Left hindlimb (tissue), 1 donor: ENCODE measurements around the gene CHRNB2.

Experiments used
- DNase-seq: peaks from one replicate; pipeline ENCODE4 v3.0.0-alpha.2; 2018

The CHRNB2 gene

GRCh38 chr1:154553056-154554030 is 14.2 kb upstream of the CHRNB2 start:
- no peak for DNase-seq

DNA sequence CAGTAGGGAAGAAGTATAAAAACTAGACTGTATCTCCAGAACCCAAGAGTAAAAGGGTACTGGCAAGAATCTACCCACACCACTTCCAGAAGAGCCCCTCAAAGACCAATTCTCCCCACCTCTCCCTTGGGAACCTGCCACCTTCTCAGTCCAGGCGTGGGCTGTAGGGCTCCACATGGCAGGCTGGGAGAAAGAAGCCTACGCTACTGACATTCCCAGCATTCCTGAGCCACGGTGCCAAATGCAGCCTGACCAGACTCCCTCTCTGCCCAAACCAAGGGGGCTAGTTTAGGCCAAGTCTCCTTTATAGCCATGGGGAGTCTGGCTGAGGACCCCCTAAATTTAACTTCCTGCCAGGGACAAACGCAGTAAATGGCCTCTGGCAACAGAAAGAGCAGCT is 11.2 kb upstream of the CHRNB2 start:
- DNase-seq = no peak

GRCh38 chr1:154557248-154557938 is 10.2 kb upstream of the CHRNB2 start:
- no peak for DNase-seq

GRCh38 chr1:154557939-154558719 is 9.4 kb upstream of the CHRNB2 start, which contains the start of gene UBE2Q1:
Gene UBE2Q1, minus strand, starts transcription at chr1:154558662. Its CDS starts 109 bp downstream, at chr1:154558553.
- DNase-seq = peak; percentile 63

DNA sequence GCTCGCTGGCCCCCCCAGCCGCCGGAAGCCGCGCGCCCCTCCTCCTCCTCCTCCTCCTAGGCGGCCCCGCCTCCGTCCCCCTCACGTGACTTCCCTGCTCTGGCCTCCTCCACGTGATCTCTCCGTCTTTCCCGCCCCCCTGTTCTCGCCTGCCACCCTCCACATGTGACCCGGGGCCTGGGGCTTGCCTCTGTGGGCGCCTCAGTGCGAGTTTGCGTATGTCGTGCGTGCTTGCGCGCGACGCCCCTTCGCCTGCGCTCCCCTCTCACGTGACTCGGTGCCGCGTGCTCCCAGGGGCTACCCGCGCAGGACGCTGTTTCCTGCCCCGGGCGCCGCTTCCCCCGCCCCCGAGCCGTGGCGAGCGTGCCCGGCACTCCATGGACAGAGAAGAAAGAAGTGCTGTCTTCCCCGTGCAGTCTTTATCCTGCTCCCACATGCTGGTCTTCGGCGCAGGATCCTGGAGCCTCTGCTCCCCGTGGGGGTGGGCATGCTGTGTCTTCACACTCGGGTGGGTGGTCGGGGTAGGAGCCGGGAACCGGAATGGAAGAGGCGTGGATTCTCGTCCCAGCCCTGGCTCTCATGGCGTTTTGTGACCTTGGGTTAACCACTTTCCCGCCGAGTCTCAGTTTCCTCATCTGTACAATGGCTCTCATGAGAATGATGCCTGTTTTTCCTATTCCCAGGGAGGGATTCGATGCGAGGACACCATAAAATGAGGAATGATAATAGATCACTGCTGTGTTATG is 8.7 kb upstream of the CHRNB2 start:
- peak; percentile 100 for DNase-seq

DNA sequence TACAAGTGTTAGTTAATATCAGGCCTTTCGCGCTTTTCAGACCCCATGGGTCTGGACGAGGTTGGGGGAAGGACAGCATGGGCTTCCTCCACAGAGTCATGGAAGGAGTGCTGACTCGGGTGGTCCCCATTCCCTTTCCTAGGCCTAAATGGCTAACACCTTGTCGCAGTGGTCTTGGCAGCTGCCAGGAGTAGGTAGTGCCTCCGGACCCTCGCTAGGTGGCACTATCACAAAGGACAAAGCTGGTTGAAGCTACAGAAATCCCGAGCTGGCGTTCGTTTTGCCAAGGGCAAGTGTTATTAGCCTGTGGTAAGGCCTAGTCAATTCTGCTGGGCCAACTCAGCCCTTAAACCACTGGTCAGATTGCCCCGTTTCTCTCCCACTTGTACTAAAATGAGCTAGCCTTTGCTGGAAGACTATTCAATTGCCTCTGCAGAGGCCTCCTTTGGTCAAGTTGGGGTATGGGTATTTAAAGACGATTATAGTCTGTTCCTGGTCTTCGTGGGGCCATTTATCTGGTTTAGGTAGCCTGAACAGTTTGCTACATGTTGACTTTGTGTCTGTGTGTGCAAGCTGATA is 8.0 kb upstream of the CHRNB2 start:
- DNase-seq = peak; percentile 88

DNA sequence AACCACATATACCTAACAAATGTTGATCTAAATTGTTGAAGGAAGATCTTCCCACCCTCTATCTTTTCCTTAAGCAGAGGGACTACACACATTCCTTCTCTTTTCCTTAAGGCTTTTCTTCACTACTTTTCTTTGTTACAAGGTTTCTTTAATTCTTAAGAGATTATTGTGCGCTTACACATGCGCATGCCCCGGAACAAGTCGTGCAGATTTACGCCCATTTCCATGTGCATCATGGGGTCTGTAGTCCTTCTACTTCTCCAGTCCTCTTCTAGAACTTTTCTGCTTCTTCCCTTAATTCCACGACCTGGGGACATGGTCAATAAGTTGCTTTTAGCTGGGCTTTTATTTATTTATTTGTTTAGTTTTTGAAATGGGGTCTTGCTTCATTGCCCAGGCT is 1.7 kb upstream of the CHRNB2 start:
- peak; percentile 3 for DNase-seq

GRCh38 chr1:154568157-154568815 is 708 bp downstream of the CHRNB2 start:
- peak; percentile 20 for DNase-seq

GRCh38 chr1:154571244-154571963 is 3.8 kb downstream of the CHRNB2 start:
- no peak for DNase-seq

GRCh38 chr1:154571964-154572288 is 4.3 kb downstream of the CHRNB2 start:
- DNase-seq = no peak

GRCh38 chr1:154572468-154573167 is 5.0 kb downstream of the CHRNB2 start:
- DNase-seq = no peak

DNA sequence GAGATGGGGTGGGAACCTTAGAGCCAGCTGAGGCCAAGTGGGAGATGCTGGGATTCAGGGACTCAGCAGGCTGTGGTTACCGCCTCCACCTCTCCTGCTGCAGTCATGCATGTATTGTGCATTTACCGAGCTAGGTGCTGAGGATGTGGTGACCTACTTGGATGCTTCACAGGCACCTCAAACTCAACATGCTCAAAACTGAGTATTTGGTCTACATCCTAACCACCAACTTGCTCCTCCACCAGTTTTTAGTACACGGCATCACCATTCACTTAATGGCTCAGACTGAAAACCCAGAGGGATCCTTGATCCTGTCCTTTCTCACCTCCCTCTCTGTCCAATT is 5.6 kb downstream of the CHRNB2 start:
- no peak for DNase-seq

- peak; percentile 56 for DNase-seq
Observed at GRCh38 chr1:154574716-154575115, 7.1 kb downstream of the CHRNB2 start.

DNA sequence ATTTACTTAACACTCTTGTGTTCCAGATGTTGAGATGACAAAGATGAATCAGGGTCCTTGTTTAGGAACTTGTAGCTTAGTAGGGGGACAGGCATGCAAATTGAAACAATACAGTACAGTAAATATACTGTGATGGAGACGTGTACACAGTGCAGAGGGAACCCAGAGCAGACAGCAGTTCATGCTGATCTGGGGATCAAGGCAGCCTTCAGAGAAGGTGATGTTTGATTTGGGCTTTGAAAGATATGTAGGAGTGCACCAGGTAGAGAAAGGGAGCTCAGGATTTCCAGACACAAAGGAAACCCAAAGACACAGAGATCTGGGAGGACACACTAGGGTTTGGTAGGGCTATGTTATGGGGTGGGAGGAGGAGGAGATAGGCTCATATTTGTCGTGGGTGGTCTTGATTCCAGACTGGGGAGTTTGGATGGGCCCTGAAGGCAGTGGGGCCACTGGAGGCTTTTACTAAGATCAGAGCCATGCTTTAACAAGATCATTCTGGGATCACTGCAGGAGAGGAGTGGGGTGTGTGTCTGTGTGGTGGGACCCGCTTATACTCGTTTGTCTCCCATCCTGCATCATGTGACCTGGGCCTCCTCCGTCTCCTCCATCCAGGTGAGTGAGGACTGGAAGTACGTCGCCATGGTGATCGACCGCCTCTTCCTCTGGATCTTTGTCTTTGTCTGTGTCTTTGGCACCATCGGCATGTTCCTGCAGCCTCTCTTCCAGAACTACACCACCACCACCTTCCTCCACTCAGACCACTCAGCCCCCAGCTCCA is 7.8 kb downstream of the CHRNB2 start:
- no peak for DNase-seq

DNA sequence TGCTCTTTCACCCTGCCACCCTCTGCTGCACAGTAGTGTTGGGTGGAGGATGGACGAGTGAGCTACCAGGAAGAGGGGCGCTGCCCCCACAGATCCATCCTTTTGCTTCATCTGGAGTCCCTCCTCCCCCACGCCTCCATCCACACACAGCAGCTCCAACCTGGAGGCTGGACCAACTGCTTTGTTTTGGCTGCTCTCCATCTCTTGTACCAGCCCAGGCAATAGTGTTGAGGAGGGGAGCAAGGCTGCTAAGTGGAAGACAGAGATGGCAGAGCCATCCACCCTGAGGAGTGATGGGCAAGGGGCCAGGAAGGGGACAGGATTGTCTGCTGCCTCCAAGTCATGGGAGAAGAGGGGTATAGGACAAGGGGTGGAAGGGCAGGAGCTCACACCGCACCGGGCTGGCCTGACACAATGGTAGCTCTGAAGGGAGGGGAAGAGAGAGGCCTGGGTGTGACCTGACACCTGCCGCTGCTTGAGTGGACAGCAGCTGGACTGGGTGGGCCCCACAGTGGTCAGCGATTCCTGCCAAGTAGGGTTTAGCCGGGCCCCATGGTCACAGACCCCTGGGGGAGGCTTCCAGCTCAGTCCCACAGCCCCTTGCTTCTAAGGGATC is 8.5 kb downstream of the CHRNB2 start:
- DNase-seq = no peak

DNA sequence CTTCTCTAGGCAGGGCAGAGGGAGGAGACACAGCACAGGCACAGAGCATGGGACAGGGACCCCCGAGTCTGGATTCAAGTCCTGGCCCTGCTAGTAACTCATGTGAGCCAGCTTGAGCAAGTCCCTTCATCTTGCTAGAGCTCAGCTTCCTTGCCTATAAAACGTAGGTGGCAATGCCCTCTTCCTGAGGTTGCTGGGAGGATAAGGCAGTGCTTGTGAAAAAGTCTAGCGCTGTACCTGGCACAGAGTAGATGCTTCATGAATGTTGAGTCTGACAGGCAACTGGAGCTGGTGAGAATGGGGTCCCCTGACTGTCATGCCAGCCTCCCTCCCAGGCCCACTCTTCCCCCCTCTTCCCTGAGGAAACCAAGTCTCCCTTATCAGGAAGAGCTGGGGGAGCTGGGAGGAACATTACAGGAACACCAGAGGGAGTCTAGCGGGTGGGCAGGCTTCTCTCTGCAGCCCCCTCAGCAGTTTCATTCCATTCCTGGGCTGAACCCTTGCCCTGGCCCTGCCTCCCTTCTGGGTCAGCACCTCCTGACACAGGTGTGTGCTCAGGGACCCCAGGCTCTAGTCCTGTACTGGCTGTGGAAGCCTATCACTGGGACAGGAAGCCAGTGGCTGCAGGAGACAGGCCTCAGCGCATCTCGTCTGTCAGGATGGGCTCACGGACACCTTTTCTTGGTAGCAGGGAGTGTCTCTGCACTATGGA is 9.9 kb downstream of the CHRNB2 start:
- DNase-seq = no peak

DNA sequence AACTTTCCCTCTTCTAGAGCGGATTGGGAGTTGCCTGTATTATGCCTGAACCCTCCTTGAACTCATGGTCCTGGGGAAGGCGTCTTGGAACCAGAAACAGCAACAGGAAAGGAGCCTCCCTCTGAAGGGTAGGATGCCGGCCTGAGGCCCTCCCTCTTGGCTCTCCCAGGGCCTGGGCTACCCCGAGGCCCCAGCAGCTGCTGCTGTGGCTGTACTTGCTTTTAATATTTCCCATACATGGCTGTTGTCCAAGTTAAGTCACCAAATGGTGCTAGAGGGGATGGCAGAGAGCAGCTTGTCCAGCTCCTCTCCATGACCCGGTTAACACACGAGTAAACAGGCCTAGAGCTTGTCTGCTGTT is 10.5 kb downstream of the CHRNB2 start:
- DNase-seq = no peak

- DNase-seq = no peak
Observed at GRCh38 chr1:154579374-154579773, 11.8 kb downstream of the CHRNB2 start.
